Uterus (tissue), 4 donors: ENCODE data around the gene PRKCE. TPM values are rescaled to one million over a fixed set of nuclear protein-coding genes. Genes with fewer than 3 reads are reported as not detected.

Experiments
- DNase-seq, 2 donors: peaks; one replicate each; pipeline ENCODE4 v3.0.0-alpha.2; 2019 to 2020
- H3K27ac ChIP-seq, 2 donors: fragments of 200-600 bp; sonication (generic); 1 replicate in 1 of 2; 2 replicates in 1 of 2; pipeline ENCODE4 v1.5.1; 2016 to 2018
- H3K27me3 ChIP-seq, 2 donors: fragments of 200-600 bp; sonication (generic); one replicate each; pipeline ENCODE4 v1.5.1; 2018 to 2019; ENCODE audit warnings: control low read depth in 1 of 2
- H3K36me3 ChIP-seq, 2 donors: fragments of 200-600 bp; sonication (generic); one replicate each; pipeline ENCODE4 v1.5.1; 2019; ENCODE audit warnings: control low read depth in 1 of 2
- H3K4me1 ChIP-seq, 2 donors: fragments of 200-600 bp; sonication (generic); one replicate each; pipeline ENCODE4 v1.5.1; 2018 to 2019; ENCODE audit warnings: control low read depth in 1 of 2
- H3K4me3 ChIP-seq, 2 donors: fragments of 200-600 bp; sonication (generic); 1 replicate in 1 of 2; 2 replicates in 1 of 2; pipeline ENCODE4 v1.5.1; 2018 to 2019; ENCODE audit warnings: mild to moderate bottlenecking in 1 of 2
- H3K9me3 ChIP-seq, 2 donors: fragments of 200-600 bp; sonication (generic); one replicate each; pipeline ENCODE4 v1.5.1; 2019; ENCODE audit warnings: control low read depth in 1 of 2
- POLR2A ChIP-seq, 2 donors: fragments of 450-650 bp; IDR thresholded peaks; one replicate each; pipeline ENCODE4 v1.6.1; 2016; ENCODE audit warnings: antibody characterized with exemption in 2 of 2, mild to moderate bottlenecking in 1 of 2, moderate library complexity in 1 of 2
- intact Hi-C: fragments of 100-400 bp; cut with DNase I; formaldehyde crosslinking; loops from one replicate; pipeline ENCODE4 v1.15.1; 2023; ENCODE audit warnings: low total_unique reads
- total RNA-seq, 4 donors: library from RNA; depleted of rRNA in 3 of 4; stranded (reverse); fragments of >200 nt in 3 of 4; gene quantifications; one replicate each; pipeline versions ENCODE4 v1.1.0 to v1.2.4, GENCODE V29; 2014 to 2023
- TF ChIP-seq, protein P1 (sequence below), 4 experiments: fragments of 200-600 bp in 2 of 4; fragments of 450-650 bp in 2 of 4; sonication (generic) in 2 of 4; IDR thresholded peaks; one replicate each; pipeline ENCODE4 v1.5.1; 2016 to 2019; ENCODE audit warnings: antibody characterized with exemption in 4 of 4, mild to moderate bottlenecking in 2 of 4, moderate library complexity in 1 of 4
- donor health status: DM: yes; HTN: yes; CAD: no.

PRKCE gene
- total RNA-seq, 4 donors from 2014 or later: 3.8 to 47.6 (median 14.2) TPM

DNA sequence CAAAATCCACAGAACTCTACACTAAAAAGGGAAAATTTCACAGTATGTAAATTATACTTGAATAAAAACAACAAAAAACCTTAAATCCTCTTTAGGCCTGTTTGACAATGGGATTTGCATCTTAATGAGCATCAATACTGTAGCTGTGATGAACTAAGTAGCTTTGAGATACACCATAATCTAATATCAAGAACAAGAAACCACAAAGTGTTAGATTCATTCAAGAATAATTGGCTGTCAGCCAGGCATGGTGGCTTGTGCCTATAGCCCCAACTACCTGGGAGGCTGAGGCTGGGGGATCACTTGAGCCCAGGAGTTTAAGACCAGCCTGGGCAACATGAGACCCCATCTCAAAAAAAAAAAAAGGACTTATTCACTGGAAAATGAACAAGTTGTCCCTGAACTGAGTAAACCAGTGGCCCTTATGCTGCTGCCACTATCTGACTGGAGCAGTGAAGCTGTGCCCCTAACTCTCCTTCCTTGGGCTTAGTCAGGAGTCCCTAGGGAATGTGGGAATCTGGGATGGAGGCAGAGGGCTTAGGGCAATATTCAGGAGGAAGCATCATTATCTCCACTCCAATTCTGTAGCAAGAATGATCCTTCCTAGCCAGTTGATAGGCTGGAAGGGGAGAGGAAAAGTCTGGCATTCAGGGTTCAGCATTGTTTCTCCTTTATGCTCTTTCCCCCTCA is 88.5 kb downstream of the PRKCE start:
- Histone ChIP-seq H3K4me3 (no peak overlapping the region), H3K9me3 (no peaks in the 10 kb centered on the region), H3K4me1 (no peaks in the 10 kb centered on the region), H3K36me3 (no peaks in the 10 kb centered on the region), H3K27ac (no peak overlapping the region), H3K27me3 (no peaks in the 10 kb centered on the region)
- DNase-seq: no peak
- intact Hi-C loops: no loop called here
- TF ChIP-seq POLR2A (IDR thresholded peaks at IDR 0.05): no peak
- TF ChIP-seq, protein P1, sequence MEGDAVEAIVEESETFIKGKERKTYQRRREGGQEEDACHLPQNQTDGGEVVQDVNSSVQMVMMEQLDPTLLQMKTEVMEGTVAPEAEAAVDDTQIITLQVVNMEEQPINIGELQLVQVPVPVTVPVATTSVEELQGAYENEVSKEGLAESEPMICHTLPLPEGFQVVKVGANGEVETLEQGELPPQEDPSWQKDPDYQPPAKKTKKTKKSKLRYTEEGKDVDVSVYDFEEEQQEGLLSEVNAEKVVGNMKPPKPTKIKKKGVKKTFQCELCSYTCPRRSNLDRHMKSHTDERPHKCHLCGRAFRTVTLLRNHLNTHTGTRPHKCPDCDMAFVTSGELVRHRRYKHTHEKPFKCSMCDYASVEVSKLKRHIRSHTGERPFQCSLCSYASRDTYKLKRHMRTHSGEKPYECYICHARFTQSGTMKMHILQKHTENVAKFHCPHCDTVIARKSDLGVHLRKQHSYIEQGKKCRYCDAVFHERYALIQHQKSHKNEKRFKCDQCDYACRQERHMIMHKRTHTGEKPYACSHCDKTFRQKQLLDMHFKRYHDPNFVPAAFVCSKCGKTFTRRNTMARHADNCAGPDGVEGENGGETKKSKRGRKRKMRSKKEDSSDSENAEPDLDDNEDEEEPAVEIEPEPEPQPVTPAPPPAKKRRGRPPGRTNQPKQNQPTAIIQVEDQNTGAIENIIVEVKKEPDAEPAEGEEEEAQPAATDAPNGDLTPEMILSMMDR (IDR thresholded peaks at IDR 0.05): no peak

DNA sequence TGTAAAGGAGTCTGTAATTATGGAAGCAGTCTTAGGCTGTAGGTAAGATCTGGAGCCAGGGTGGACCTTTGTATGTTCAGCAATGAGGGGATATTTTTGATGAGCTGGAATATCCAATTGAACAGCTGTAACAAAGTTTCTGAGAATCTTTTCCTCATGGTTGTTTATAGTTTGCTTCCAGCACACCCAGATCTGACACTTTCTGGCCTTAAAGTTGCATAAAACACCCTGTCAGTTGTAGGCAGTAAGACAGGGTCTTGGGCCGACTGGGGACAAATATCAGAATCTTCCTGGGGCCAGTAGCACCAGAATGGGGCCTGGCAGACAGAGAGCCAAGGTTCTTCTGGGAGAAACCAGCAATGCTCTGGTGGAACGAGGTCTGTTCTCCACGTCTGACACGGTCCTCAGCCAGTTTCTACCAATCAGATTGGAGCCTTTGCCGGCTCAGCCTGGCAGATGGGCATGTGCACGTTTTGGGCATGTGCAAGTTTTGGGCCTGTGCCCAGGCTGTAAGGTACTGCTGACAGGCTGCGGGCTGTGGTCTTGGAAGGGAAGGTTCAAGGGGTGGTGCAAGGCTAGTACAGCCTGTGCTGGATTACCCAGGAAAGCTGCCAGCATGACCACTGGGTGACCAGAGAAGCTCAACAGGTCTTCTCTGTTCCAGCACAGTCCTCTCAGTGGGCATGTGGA is 89.8 kb downstream of the PRKCE start:
- Histone ChIP-seq H3K27me3 (no peaks in the 10 kb centered on the region), H3K9me3 (no peaks in the 10 kb centered on the region), H3K4me3 (no peak overlapping the region), H3K36me3 (no peaks in the 10 kb centered on the region), H3K4me1 (no peaks in the 10 kb centered on the region), H3K27ac (no peak overlapping the region)
- DNase-seq: no peak
- intact Hi-C loops: no loop called here
- TF ChIP-seq POLR2A (IDR thresholded peaks at IDR 0.05): no peak
- TF ChIP-seq, protein P1 (IDR thresholded peaks at IDR 0.05): no peak

DNA sequence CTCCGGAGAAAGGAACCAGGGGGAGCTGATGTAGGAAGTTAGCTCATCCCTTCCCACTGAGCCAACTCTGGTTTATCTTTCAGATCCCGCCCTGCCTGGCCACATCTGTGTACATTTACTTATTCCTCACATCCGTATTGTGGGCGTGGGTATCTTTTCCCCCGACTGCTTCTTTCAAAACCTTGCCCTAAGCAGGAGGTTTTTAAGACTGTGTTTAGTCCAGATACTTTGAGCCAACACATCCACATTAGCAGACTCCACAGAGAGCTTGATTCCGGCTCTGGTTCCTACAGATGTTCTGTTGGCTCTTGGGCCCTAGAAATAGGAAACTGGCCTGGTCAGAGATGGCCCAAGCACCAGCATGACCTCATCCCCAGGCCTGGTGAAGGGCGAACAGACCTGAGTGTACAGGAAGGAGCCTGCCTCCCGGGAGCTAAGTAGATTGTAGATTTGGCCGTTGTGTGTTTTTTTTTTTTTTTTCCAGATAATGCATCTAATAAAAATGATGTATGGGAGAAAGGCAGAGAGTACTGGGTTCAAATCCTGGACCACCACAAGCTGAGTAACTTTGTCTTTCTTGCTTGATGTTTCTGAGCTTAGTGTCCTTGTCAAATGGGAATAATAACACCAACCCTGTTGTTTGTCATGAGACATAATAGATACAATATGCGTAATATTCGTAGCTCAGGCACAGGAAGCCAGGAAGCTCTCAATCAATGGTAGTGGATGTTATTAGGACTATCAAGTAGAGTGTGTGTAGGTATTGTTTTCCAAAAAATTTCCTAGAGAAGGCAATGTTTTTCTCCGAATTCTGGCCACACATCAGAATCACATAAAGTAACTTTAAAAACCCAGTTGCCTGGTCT is 92.3 kb downstream of the PRKCE start:
- Histone ChIP-seq H3K27me3 (no peaks in the 10 kb centered on the region), H3K4me1 (no peaks in the 10 kb centered on the region), H3K9me3 (no peaks in the 10 kb centered on the region), H3K27ac (peak overlapping the region; percentile 59 to 63), H3K4me3 (no peak overlapping the region), H3K36me3 (no peaks in the 10 kb centered on the region)
- no peak for TF ChIP-seq POLR2A (IDR thresholded peaks at IDR 0.05)
- TF ChIP-seq, protein P1 (IDR thresholded peaks at IDR 0.05): no peak
- intact Hi-C loops: no loop called here
- peak; percentile 61 to 69 for DNase-seq

DNA sequence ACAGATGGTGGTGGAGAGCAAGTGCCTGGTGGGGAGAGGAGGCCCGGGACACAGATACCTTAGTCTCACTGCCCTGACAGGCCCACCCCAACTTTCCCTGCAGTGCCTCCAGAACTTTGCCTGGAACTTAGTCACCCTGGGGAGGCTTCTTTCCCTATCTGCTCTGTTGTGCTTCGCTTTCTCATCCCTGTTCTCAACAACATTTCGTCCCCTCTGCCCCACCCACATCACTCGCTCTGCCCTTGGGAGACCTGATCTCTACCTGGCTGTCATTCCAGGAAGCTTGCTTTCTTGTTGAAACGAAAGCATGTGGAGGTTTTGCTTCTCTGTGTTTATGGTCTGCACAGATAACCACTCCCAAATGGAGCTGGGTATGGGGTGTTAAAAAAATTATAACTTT is 93.8 kb downstream of the PRKCE start:
- no peak overlapping the region for H3K4me3 ChIP-seq
- DNase-seq: no peak
- H3K27ac ChIP-seq: no peak overlapping the region
- no peaks in the 10 kb centered on the region for H3K4me1 ChIP-seq
- H3K27me3 ChIP-seq: no peaks in the 10 kb centered on the region
- TF ChIP-seq, protein P1 (IDR thresholded peaks at IDR 0.05): no peak
- no peak for TF ChIP-seq POLR2A (IDR thresholded peaks at IDR 0.05)
- intact Hi-C loops: no loop called here
- H3K9me3 ChIP-seq: no peaks in the 10 kb centered on the region
- H3K36me3 ChIP-seq: no peaks in the 10 kb centered on the region
